ENCODE measurements around the gene TPRG1. TPM values are rescaled to one million over a fixed set of nuclear protein-coding genes. Genes with fewer than 3 reads are reported as not detected.

Gene TPRG1
- total RNA-seq, 1 experiment from 2014 or later: 2.7 TPM

DNA sequence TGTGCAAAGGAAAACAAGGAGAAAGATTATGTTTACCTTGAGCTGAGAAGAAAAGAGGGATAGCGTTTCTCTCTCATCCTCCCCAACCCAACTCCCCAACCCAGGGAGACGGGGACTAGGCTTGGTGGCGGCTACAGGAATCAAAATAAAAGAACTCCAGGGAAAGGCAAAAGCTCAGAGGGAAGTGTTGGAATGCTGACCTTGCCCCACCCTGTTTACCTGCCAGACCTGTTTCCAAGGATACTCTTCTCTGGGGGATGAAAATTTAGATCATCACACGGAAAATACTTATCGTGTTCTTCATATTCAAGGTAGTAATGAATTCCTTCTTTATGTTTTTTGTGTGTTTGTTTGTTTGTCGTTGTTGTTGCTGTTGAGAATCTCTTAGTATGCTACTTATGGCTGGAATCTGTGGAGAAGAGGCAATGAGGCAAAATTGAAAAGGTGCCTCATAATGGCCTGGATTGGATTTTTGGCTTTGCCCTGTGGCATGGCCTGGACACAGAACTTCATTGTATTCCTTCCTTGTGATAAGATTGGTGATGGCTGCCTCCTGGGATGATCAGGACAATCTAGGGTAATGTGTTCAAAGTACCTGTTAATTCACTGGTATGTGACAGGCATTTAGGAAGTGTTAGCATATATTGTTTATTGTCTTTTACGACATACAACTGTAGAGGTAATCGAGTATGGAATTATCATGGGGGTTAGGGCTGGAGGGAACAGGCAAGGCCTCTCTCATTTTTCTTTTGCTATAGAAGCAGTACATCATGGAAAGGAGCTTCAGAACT lies 11.1 kb upstream of the TPRG1 start:
- no peak for DNase-seq (ENCODE audit: extremely low read depth, low read depth)

DNA sequence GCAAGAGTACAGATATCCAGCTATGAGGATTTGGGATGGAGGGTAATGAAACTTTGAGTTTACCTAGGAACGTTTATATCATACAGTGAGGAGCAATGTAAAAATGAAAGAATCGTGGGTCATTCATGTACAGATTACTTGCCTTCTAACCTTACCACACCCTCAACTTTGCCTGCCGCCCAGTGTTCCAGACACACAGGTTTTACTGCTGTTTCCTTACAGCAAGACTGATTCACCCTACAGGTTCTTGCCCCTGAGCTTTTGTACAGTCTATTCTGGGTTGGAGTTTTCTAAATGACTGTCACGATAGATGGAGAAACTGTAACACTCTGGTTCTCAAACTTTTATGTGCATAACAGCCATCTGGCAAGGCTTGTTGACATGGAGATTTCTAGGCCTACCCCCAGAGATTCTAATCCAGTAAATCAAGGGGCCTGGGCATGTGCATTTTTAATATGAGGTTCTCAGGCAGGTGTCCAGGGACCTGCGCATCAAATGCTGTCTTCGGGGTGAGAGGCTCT lies 6.6 kb upstream of the TPRG1 start:
- DNase-seq (ENCODE audit: extremely low read depth, low read depth): no peak

DNA sequence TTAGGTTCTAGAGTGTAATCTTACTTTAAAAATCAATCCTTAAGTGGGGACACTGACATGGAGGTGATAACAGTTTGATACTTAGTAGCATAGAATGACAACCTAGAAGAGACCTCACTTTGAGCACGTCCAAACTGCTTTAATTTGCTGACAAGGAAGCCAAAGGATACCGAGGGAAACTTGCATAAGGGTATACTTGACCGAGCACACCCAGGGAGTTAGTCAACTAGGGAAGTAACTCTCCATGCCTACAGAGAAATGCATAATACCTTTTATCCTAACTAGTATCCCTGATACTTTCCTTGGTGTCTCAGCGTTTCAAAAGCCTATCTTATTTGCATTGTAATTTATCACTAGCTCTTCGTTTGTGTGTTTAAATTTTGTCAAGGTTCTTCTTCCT lies 5.5 kb upstream of the TPRG1 start:
- no peak for DNase-seq (ENCODE audit: extremely low read depth, low read depth)

DNA sequence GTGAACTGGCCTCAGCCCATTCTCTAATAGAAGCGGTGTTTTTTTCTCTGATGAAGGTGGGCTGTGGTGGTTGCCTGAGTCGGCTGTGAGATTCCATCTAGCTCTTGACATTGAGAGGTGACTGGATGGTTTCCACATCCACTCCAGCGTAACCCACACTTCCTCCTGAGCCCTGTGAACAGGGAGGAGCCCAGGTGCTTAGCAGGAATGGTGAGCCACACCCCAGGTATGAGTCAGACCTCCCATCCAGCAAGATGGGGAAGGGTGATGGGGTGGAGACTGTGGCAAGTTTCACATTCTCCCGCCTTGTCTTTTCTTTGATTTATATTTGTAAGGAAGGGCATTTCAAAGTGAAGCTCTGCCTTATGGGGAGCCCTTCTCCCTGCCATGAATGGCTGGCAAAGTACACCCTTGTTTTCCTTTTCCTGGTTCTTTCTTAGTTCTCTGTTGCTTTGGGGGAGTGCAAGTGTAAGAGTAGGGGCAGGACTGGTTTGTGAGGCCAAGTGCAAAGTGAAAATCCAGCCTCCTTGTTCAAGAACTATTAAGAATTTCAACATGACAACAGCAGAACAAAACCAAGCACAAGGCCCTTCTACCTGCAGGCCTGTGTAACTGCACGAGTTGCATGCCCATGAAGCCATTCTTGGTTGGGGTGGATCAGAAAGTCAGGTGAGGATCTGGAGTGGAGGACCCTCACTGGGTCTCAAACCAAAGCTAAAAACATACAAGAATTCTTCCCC lies 4.6 kb upstream of the TPRG1 start:
- DNase-seq (ENCODE audit: extremely low read depth, low read depth): no peak

DNA sequence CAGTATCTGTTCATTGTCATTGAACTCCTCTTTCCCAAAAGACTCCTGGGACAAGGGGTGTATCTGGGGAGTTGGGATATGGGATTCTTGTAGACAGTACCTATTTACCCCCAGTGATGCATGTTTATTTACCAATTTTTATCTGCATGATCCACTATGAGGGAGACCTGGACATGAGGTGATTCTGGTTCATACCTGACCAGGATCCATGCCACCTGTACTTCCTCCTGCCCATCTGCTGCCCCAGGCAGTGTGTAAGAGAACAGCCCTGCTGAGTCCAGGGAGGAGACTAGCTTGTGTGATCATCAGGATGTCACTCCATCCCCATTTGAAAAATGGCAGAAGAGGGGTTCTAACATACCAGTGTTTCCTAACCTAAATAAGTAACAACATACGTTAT lies 3.1 kb upstream of the TPRG1 start:
- no peak for DNase-seq (ENCODE audit: extremely low read depth, low read depth)

DNA sequence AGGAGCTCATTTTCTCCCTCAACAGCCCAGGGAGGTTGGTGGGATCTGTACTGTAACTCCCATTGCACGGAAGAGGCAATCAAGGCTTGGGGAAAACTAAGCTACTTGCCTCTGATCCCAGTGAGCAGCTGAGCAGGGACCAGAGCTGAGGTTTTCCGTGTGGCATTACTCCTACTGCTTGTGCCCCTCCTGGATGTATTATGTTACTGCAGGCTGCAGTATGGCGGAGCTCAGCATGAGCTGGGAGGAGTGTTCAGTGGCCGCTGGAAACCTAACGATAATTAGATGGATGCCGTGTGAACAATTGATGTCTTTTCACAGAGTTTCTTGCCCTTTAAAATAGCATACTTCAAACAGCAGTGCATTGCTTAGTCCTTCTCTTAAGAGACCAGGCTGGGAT lies 2.0 kb upstream of the TPRG1 start:
- DNase-seq (ENCODE audit: extremely low read depth, low read depth): no peak

DNA sequence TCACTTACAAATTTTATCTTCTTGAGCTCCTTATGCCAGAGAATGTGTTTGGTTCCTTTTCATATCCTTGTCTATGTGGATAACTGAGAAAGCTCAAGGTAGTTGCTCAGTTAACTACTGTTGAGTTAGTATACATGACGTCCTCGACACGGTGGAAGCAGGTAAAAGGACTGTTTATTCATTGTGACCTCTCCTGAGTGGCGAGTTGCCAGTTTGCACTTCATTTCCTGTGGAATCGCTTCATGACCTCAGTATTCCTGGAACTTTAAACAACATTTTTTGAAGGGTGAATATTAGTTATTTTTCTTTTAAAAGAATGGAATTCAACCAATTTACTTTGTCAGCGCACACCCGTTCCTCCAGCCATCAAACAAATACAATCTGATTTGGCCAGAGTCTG lies 1.2 kb upstream of the TPRG1 start:
- no peak for DNase-seq (ENCODE audit: extremely low read depth, low read depth)

DNA sequence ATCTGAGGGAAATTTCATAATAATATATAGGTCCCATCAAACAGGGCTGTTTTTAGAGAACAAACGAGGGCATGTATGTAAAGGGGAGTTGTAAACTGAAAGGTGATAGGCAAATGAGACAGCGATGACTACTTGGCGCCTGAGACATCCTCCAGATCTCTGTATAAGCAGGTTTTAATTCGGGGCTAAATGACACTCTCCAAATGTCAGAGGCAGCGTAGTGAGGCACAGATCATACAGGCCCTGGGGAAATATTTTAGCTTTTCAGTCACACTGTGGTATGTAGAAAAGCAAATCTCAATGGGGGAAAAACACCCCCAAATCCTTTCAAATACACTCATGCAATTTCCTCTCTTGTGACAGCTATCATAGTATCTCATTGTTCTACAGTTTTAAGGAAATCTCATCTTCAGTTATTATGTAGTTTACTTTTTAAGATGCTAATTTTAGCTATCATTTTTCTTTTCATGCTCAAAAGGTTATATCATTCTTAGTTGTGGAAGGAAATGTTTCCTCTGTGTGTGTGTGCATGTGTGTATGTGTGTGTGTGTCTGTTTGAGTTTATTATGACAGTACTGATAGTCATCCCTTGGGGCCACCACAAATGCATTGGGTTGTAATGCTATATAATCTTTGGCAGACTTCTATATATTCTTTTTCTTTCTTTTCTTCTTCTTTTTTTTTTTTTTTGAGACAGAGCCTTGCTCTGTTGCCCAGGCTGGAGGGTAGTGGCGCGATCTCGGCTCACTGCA lies 1.1 kb downstream of the TPRG1 start:
- no peak for DNase-seq (ENCODE audit: extremely low read depth, low read depth)

DNA sequence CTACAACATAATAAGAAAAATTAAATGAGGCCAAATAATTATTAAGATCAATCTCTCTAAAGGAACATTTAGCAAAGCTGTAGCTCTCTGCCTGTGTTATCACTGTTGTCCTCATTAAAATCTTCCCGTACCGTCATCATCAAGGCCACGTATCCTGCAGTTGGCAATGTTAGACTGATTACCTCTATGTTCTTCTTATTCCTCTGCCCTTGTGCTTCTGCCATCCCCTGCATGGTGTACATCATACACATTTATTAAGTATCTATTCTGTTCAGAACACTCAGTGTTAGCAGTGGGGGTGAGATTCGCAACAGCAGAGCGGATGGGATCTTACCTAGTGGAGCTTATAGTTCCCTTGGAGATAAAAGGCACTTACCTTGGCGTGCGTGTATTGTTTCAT lies 12.8 kb downstream of the TPRG1 start:
- DNase-seq (ENCODE audit: extremely low read depth, low read depth): no peak

DNA sequence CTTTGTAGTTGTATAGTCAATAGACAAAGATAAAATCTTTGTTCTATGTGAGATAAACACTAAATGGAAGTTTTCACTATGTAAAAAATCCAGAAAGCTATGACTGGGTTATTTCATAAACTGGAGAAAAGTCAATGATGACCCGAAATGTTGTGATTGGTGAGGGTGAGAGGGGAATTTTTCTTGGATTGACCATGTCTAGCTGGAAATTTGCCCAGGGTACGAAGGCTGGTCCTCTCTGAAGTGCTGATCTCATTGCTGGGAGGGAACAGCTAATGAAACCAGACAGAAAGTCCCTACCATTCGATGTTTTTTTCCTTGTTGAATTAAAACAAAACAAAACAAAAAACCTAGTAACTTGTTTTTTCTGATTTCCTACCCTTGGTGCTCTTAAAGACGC lies 14.3 kb downstream of the TPRG1 start:
- DNase-seq (ENCODE audit: extremely low read depth, low read depth): no peak

DNA sequence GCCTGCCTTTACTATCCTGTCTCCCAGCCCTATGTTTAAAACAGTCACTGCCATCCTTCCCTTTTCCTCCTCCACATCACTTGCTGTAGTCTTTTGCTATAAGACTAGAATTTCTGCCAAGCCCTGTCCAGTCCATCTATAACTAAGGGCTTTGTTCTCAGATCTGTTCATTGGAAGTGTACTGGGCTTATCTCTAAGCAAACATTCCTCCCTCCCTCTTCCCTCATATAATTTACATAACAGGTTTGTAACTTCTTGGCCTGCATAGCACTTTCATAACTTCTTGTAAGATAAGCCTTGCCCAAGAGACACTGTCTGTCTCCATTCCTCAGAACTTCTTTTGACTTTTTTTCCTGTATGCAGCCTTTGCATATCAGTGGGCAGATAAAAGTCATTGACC lies 16.7 kb downstream of the TPRG1 start:
- DNase-seq (ENCODE audit: extremely low read depth, low read depth): no peak

DNA sequence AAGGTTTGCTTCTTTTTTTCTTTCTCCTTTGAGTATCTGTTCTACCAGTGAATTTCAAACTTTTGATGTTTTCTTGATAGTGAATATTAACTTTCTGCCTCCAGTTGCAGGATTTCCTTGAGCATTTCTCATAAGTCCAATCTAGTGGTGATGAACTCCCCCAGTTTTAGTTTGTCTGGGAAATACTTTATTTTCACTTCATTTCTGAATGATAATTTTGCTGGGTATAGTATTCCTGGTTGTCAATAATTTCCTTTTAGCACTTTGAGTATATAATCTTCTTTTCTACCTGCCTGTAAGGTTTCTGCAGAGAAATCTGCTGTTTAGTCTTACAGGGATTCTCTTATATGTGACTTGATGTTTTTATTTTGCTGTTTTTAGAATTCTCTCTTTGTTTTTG lies 21.0 kb downstream of the TPRG1 start:
- DNase-seq (ENCODE audit: extremely low read depth, low read depth): no peak

DNA sequence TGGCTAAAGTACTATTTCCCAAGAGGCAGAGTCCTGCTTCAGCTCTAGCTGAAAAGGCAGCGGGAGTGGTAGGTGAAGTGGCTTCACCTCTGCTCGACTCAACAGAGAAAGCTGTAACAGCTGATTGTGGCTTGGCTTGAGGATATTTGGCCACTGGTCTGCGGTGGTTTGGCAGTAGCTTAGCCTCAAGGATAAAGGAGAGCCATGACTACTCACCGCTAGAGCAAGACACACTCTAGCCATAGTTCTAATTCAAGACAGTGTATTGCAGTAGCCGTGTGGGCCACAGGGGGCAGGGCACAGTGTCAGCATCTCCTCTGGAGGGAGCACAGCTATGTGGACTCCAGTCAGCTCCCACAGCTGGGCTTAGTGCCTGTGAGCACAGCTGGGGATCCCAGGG lies 23.5 kb downstream of the TPRG1 start:
- no peak for DNase-seq (ENCODE audit: extremely low read depth, low read depth)

DNA sequence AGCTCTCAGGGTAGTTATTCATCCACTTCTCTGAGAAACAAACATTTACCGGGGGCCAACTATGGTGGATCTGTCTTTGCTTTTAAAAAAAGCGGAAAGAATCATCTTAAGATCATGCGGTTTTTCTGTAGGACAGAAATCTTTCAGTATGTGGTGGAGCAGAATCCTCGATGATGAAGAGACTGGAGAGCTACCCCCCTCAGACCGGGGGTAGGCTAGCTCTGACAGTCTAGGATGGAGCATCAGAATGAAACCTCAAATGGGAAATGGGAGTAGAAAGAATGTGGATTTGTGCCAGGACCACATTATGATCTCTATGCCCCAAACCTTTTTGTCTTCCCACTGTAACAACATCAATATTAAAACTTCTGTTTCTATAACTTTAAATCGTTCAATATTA lies 30.3 kb downstream of the TPRG1 start:
- no peak for DNase-seq (ENCODE audit: extremely low read depth, low read depth)

DNA sequence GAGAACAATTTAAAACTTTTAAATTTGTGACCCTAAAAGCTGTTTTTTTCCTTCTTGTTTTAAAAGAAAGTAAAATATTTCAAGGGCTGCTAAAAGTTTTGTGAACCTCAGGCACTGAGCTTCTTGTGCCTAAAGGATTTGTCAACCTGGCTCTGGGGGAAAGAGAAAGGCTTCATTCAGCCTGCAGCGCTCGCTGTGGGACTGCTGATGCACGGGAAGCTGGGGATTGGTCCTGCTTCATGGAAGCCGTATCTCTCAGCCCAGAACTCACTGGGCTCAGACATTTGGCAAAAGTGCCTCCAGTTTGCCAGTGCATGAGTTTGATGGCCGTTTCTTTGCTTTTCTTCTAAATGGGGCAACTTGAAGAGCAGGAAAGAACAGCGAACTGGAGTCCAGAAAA lies 30.8 kb downstream of the TPRG1 start:
- no peak for DNase-seq (ENCODE audit: extremely low read depth, low read depth)

DNA sequence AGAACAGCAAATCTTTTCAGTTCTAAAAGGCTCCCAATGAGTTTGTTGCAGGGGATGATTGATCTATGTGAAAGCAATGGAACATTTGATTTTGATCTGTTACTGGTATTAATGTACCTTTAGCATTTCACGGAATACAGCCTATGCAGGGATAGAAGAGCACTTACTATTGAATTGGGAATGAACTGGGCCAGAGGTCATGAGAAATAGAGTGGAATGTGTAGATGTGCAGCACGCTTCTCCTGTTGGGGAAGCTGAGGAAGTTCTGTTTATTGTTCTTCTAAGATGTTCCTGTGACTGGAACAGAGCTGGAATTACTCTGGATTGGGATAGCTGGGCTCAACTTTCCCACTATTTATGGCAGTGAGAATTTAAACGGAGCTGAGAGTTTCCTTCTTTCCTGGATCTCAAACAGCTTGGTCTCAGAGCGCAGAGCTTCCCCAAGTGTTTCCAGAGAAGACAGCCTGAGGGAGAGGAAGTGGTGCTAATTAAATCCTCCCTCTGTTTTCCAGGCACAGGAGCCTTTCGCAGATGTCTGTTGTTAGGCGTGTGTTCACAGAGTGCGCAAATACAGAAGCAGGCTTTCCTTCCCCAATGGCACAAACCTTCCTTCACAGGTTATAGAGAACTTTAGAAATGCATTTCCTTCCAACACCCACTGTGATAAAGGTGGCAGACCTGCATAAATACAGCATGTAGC lies 32.5 kb downstream of the TPRG1 start:
- DNase-seq (ENCODE audit: extremely low read depth, low read depth): no peak

DNA sequence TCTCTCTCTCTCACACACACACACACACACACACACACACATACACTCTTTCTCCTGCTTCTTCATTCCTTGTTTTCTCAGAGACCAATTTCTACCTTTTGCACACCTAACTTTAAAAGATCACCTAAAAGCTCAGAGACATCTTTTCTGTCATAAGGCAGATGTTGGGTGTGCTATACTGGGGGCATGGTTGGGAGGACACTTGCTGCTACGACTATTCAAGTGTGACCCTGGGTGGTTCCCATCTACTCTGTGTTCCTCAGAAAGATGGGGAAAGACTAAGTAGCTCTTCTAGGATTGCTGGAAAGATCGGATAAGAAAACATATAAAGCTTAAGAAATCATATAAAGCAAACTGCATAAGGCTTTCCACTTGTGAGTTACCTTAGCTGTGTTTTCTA lies 33.2 kb downstream of the TPRG1 start:
- no peak for DNase-seq (ENCODE audit: extremely low read depth, low read depth)

DNA sequence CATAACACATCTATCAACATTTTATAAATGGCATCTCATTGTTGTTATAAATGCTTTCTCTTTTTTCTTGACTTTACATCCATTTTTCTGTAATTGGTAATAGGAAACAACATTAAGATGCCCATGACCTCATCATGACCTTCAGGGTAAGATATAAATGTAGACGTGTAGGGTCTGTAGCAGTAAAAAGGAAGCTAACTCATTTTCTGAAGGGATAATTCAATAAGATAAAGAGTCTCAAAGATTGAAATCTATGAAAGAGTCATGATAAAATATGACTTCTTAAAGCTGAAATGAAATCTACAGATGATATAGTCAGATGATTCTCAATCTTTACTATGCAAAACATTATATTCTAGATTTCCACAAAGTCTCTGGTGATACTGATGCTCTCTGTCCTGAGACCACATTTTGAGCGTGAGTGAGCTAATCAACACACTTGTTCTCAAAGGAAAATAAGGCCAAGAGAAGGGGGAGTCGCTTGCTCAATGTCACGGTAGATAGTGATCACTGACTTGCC lies 38.5 kb downstream of the TPRG1 start:
- DNase-seq (ENCODE audit: extremely low read depth, low read depth): no peak

DNA sequence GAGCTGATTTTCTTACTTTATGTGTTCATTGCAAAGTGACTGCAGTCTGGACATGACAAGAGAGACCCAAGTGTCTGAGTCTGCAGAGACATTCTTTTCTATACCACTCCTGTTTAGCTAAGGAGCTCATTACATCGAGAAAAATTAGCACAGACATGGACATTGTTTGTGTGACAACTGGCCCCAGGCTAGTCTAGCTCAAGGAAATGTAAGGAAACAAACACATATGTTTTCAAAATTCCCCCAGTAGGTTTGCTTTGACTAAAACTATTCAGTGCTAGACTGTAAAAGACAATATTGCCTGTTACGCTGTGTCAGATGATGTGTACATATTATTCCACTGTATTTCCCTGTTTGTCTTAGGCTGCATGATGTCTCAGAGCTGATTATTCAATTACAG lies 40.9 kb downstream of the TPRG1 start:
- DNase-seq (ENCODE audit: extremely low read depth, low read depth): no peak

DNA sequence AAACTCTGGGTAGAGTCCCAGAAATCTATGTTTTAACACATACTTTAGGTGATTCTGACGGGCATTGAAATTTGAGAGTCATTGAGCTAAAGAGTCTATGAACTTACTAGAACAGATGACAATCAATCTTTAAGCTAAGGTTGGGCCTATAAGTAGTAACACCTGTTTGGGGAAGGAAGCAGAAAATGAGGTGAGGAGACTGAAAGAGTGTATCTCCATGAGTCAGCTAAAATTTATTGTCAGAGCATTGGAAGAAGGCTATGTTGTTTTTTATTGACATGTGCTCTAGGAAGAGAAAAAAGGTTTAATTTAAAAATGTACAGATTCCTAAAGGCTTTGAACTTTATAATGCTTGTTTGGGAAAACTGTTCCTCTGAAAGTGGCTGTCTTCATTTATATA lies 42.9 kb downstream of the TPRG1 start:
- no peak for DNase-seq (ENCODE audit: extremely low read depth, low read depth)

All from NCI-H460 (cell line).